Erythroblast (primary cell): Measurements from ENCODE around the gene PRKCZ.

Experiments used
- GATA1 ChIP-seq: IDR thresholded peaks from 2 replicates; pipeline ENCODE4 v1.6.1; 2011; ENCODE audit warnings: low read depth, mild to moderate bottlenecking, control low read depth, low read length, moderate library complexity
- POLR2A ChIP-seq: IDR thresholded peaks from 2 replicates; pipeline ENCODE4 v1.6.1; 2011; ENCODE audit warnings: mild to moderate bottlenecking, low read length

DNA sequence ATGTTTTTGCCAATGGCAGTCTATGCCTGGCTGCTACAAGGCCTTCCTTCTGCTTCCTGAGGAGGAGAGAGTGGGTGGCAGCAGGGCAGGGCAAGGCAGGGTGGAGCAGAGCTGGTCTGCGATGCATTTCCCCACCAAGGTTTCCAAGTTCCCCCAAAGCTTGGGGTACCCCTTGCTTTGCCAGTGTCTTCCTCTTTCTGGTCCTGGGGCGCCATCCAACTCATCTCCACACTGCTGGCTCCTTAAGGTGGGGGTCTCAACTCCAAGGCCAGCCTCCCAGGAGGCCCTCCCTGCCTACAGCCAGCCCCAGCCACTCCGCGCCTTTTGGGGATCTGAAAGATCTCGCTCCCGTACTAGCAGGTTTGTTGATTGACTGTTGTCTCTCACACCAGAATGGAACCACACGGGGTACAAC lies 174.0 kb downstream of the PRKCZ start:
- no peak for TF ChIP-seq POLR2A
- no peak for TF ChIP-seq GATA1
